Epithelial cell of umbilical artery (primary cell): ENCODE measurements around the gene ZNF282. TPM values are rescaled to one million over a fixed set of nuclear protein-coding genes. Genes with fewer than 3 reads are reported as not detected.

ENCODE experiments used
- total RNA-seq: library from RNA; depleted of rRNA; stranded (reverse); fragments of >200 nt; gene quantifications from 2 replicates; pipeline ENCODE4 v1.2.3, GENCODE V29; 2014

Gene ZNF282
- total RNA-seq = 22.9 and 23.1 TPM in 2 replicates

GRCh38 chr7:149195180-149196150, at the start of gene ZNF282:
Gene ZNF282 (plus strand): TSS chr7:149195546. CDS start chr7:149195590, 44 bp downstream.

DNA sequence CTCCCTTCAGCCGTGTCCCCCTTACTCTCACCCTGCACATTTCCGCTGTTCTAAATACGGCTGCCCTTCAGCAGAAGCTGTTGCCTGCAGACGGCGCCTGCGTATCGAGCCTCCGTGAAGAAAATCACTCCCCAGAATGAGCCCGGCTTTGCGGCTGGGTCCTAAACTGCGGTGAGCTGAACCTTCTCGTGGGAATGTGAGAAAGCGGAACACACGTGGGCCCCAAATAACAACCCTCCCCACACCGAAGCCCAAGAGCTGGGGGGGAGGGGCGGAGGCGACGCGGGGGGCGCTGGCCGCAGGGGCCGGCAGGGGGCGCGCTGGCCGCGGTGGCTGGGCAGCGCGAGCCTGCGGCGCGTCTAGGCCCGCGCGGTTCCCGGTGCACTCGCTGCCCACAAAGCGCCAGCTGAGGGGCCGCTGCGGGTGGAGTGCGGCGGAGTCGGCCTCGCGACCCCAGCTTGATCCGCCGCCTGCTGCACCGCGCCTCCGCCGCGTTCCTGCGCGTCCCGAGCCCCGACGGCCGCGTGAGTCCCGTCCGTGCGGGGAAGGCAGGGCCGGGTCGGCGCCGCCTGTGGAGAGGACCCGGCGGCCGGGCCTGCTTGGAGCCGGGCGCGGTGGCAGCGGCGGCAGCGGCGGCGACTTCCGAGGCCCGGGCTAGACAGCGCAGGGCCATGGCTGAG, 48.1 kb upstream of the ZNF282 start, which contains the start of gene ZNF398:
ZNF398 (plus strand) TSS at position 382 of the 680 bp plus-strand sequence; CDS start at position 672, 290 bp downstream.

GRCh38 chr7:149239345-149240143, 44.2 kb downstream of the ZNF282 start, which contains the start of gene ZNF212:
Gene ZNF212 (plus strand): TSS chr7:149239651. CDS start chr7:149239779, 128 bp downstream.

GRCh38 chr7:149261829-149262617, 66.7 kb downstream of the ZNF282 start, which contains the start of gene ZNF783:
Gene ZNF783 (plus strand): TSS chr7:149262196. CDS start chr7:149262334, 138 bp downstream.

Other genes with a start within 250 kb of the ZNF282 start
- 507 and 522 TPM in 2 replicates for gene PDIA4, start 167.0 kb upstream of the ZNF282 start, total RNA-seq
- gene ZNF786, start 104.8 kb upstream of the ZNF282 start, total RNA-seq = 7.8 and 8.1 TPM in 2 replicates
- gene ZNF425, start 69.2 kb upstream of the ZNF282 start, total RNA-seq = 0.97 and 1.2 TPM in 2 replicates
- 5.5 and 5.8 TPM in 2 replicates for gene ZNF398, start 48.1 kb upstream of the ZNF282 start, total RNA-seq
- 3.3 and 4.9 TPM in 2 replicates for gene ZNF212, start 44.1 kb downstream of the ZNF282 start, total RNA-seq
- gene ZNF783, start 66.7 kb downstream of the ZNF282 start, total RNA-seq = 4.5 and 5.3 TPM in 2 replicates